Inferior parietal cortex (tissue), 1 donor: ENCODE data around the gene LUC7L3.
"Not testable (repeated sequence)": the region's sequence is repeated elsewhere in the genome, so short reads cannot be mapped to it uniquely, and the experiment has no call there.

Source experiments
- DNase-seq: peaks from one replicate; pipeline ENCODE4 v3.0.0-alpha.2; 2016; ENCODE audit errors: extremely low spot score

Gene LUC7L3

DNA sequence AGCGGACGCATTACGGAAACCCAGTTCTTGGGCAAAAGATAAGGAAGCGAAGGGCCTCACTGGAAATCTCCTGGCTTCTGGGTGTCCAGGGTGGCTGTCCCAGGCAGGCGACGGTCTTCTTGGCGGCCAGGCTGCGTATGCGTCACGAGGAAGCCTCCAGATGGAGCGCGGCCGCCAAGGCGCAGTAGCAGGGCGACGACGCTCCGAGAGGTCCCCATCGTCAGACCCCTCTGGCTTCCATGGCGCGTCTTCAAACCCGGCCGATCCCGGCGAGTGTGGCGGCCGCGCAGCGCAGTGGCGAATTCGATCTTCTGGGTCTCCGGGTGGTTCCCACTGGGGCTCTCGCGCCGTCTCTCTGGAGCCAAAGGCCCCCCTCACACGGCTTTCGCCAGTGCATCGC, 61.8 kb downstream of the LUC7L3 start:
- DNase-seq, result no peak

DNA sequence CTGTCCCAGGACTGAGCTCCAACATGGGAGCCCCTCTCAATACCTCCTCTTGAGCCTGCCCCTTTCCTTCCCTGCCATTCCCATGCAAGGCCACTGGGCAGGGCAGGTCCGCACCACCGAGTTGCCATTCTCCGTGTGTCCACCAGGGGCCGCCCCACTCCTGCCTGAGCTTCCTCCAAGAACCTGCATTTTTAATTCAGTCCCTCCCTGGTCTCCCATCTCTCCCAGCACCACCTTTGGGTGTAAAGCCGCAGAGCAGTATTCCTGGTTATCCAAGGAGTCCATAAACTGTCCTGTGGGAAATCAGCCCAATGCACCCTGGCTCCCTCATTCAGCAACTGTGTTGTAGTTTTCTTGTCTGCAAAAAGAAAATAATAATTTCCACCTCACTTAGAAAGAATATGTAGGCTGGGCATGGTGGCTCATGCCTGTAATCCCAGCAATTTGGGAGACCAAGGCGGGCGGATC, 63.8 kb downstream of the LUC7L3 start:
- peak; percentile 86 for DNase-seq

DNA sequence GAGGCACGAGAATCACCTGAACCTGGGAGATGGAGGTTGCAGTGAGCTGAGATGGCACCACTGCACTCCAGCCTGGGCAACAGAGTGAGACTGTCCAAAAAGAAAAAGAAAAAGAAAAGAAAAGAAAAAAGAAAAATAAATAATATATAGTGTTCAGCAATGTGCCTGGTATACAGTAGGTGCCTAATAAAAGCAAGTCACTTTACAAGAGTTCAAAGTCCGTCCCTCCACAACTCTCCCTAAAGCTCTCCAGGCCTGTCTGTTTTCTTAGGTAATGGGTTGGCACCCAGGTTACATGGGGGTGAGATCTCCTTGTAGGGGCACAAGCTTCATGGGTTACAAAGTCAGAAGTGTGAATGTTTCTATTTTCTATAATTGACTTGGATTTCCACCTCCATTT, 64.5 kb downstream of the LUC7L3 start:
- DNase-seq, result no peak

DNA sequence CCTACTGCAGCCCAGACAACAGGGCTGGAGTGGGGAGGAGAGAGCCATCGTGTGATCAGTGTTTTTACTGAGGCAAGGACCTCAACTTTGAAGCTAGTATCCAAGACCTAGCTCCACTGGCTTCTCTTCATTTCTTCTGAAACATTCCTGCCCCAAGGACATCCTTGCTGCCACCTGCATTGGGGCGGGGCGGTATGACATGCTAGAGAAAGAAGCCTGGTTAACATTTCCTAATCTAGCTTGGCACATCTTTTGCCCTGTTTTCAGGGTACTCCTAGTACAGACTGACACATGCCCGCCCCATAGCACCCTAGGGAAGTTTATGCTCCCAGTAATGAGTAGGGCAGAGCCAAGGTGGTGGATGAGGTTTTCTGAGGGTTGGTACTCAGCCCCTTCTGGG, 65.7 kb downstream of the LUC7L3 start:
- no peak for DNase-seq

DNA sequence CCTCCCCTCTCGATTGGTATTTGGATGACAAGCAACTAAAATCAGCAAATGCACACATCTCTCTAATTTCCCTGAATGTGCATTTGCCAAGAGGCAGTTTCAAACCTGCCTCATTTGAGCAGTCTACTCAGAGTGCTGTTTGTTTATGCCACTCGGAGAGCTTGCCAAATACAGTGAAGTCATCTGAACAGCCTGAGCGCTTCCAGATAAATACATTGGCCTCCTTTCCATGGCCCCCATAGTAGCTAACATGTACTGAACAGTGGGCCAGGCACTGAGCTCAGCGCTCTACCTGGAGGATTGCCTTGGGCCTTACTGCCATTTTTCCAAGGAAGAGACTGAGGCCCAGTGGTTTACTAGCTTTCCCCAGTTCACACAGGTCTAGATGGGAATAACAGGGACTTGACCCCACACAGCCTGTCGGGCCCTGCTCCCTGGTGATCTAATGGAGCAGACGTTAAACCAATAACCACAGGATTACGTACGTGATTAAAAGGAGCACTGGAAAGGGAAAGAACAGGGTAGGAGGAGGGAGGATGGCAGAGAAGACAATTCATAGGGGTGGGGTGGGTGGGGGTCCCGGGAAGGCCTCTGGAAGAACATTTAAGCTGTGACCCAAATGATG, 66.7 kb downstream of the LUC7L3 start:
- peak; percentile 65 for DNase-seq

DNA sequence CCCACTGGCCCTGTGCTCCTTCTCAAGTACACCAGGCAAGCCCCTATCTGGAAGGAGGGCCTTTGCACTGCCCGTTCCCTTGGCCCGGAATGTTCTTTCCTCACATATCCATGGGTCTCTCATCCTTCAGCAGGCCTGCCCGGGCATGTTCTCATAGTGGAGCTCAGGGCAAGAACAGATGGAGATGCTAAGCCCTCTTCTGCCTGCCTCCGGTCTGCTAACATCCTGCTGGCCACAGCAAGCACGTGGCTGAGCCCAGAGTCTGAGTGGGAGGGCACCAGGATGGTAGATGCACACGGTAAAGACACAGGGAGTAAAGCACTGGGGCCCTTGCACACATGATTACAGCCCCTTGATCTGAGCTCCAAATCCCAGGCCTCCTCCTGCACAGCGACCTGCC, 67.7 kb downstream of the LUC7L3 start:
- no peak for DNase-seq

DNA sequence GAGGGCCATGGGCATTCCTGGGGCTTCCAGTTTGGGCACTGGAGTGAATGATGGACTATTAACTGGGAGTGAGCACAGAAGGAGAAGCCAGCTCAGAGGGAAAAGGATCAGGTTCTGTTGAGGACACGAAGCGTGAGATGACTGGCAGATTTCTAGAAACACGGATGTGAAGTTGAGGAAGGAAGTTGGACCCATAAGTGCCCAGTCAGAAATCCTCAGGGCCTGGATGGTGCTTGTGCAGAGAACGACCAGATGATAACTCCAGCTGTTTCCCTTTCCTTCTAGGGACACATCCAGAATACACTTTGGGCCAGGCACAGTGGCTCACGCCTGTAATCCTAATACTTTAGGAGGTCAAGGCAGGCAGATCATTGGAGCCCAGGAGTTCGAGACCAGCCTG, 71.2 kb downstream of the LUC7L3 start:
- no peak for DNase-seq

DNA sequence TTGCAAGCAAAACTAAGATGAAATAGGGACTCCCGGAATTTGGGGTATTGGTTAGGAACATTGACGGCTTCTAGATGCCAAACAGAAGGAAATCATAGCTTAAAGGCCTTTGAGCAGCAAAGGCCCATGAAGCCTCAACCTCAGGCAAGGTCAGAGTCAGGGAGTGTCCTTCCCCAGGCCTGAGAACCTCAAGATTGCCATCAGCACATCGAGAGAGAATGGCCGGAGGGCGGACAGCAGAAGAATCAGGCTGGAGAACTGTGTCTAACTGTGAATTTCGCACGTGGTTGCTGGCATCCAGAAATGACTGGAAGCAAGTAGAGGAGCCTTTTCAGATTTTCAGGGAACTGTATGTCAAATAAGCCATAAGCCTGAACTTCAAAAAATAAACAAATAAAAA, 72.7 kb downstream of the LUC7L3 start:
- DNase-seq, result no peak

DNA sequence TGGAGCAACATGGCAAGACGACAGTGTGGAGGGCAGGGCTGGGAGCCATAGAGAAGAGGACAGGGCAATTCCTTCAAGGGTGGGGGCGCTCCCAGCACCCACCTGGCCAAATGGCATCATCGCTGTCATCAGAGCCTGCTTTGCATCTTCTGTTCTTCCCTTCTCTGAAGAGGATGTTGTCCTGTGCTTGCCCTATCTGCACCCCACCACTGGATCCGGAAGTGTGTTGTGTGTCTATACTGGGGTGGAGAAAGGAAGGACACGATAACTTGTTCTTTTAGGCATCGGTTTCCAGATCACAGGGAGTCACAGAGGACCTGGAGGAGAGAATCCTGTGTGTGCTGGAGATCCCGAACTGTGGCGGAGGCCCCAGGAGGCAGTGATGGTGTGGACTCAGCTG, 73.6 kb downstream of the LUC7L3 start:
- DNase-seq, result no peak

DNA sequence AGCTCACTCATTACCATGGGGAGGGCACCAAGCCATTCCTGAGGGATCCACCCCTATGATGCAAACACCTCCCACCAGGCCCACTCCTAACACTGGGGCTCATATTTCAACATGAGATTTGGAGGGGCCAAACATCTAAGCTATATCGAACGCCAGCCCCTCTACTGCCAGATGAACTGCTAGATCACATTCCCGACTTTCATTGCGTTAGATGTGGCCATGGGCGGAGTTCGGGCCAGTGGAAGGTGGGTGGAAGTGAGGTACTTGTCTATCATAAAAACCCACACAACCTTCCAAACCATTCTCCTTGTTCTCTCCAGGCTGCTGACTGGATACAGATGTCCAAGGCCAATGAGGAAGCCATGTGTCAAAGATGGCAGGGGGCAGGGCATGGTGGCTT, 75.0 kb downstream of the LUC7L3 start:
- DNase-seq, result no peak

DNA sequence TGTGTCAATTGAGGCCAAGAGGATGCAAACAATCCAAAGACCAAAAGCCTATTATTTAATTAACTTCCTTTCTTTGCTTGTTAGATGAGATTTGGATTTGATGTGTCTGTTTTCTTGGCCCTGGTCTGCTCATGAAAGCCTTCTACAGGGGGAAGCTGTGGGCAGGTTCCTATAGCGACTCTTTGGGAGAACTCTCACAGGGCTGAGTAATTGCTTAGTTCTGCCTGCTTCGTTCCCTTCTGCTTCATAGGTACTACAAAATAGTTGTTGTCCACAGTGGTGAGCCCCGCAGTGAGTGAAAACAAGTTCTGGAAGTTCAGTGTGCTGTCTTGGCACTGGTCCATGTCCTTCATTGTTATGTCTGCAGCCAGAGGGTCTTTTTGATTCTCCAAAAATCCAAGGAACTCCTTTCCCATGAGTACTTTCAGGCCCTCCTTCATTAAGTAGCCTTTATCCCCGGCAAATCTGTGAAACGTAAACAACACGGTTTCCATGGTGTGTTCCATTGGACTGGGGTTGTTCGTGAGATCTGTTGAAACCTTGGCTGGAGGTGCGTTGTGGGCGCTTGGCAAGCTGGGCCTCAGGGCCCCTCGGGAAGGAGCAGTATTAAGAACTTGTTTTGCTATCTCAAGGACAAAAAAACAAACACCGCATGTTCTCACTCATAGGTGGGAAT, 77.9 kb downstream of the LUC7L3 start:
- DNase-seq, result no peak

DNA sequence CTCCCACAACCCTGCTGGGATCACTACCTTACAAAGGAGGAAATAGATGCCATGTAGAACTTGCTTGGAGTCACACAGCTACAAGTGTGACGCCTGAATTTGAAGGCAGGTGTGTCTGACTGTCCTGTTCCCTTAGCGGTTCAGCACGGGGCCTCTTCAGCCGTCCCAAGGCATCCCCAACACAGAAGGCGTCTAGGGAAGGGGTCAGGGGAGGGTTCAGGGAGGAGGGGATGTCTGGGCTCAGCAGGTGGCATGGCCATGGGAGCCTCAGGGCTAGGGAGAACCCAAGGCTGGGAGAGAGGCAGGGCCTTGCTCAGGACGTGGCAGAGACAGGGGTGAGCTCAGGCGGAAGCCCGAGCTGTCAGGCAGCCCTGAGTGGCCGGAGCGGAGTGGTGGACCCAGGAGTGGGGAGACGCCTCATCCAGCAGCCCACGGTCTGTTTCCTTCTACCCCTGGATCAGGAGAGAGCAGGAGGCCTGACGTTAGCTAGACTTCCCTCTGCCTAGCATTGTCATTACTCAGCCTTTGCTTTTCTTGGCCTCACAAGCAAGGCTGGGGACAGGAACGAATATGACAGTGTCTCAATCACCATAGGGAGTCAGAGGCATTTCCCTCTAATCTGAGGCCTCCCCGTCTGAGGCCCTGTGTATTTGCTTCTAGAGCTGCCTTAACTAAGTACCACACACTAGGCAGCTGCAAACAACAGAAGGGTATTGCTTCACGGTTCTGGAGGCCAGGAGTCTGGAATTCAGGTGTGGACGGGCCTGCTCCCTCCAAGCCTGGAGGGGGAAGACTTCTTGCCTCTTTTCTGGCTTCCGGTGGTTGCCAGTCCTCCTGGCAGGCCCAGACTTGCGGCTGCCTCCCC, 79.3 kb downstream of the LUC7L3 start:
- no peak for DNase-seq

DNA sequence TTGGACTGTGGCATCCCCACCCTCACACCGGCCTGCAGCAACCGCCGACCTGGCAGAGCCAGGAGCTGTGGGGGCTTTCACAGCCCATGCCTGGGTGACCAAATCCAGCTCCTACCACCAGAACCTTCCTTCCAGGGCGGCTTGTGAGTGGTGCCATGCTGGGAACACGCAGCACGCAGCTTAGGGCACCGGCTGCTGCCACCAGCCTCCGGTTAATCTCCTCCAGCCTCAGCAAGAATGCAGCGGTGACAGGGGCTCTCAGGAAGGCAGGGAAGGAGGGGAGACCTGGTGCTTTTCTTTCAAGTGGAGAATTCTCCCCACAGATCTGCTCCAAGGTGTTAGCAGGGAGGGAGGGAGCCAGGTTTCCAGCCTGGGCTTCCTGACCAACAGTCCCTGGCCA, 80.2 kb downstream of the LUC7L3 start:
- DNase-seq, result no peak

DNA sequence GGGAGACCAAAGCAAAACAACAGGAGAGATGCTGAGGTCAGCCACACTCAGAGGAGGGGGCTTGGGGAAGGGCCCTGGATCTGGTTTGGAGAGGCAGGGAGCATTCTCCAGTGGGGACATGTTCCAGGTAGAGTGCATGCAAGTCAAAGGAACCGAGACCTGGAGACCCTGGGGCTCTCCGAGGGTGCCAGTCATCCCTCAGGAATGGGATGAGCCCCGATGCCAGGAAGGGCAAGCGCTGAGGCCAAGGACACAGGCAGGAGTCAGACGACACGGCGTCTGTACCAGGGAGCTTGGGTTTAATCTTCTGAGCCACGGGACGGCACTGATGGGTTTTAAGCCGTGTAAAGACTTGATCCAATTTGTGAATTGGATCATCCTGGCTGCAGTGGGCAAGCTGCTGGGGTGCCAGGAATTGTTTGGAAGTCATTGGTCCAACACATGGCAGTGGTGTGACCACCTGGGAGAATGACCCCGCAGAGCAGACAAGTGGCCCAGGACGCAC, 80.8 kb downstream of the LUC7L3 start:
- DNase-seq, result no peak

DNA sequence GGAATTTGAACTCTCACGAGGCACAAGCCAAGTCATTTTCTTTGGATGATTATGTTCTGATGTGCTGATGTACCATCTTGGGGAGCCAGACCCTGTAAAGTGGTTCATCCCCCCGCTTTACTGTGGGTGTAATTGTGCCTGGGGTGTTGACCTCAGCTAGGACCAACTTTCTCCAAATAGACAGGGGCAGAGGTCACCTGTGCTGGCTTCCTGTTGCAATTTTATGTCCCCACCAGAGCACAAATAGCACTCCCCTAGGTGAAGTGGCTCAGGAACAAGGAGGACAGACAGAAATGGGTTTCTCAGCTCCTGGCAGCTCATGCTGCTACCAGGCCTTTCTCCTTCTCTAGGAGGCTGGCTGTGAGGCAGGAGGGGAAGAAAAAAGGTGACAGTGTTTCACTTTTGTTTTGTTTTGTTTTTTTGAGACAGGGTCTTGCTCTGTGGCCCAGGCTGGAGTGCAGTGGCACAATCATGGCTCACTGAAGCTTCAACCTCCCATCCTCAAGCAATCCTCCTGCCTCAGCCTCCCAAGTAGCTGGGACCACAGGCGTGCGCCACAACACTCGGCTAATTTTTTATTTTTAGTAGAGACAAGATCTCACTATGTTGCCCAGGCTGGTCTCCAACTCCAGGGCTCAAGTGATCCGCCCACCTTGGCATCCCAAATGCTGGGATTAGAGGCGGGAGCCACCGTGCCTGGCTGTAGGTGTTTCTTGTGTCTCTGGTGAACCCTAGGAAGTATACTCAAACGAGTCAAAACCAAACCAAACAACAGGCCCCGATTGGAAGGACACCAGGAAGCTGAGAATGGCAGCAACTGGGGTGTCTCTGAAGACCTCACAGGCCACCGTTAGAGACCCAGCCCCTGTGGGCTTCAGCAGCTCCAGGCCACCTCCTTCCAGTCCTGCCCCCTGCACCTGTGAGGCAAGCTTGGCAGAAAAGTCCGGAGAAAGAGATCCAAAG, 83.5 kb downstream of the LUC7L3 start:
- DNase-seq, result no peak

DNA sequence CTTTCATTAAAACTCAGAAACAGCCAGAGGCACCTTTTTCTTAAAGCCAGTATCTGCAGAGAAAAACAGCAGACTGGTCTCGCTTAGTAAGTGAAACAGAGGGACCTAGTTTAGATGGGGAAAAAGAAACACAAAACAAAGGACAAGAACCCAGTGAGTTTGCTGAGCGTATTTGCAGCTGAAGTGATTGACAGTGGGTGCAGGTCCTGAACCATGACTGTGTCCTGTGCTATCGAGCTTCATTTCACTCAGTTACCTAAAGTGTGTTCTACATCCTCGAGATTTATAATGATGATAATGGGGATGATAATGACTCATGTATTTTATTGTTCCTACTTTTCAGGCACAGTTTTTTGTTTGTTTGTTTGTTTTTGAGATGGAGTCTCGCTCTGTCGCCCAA, 84.3 kb downstream of the LUC7L3 start:
- DNase-seq, result no peak

DNA sequence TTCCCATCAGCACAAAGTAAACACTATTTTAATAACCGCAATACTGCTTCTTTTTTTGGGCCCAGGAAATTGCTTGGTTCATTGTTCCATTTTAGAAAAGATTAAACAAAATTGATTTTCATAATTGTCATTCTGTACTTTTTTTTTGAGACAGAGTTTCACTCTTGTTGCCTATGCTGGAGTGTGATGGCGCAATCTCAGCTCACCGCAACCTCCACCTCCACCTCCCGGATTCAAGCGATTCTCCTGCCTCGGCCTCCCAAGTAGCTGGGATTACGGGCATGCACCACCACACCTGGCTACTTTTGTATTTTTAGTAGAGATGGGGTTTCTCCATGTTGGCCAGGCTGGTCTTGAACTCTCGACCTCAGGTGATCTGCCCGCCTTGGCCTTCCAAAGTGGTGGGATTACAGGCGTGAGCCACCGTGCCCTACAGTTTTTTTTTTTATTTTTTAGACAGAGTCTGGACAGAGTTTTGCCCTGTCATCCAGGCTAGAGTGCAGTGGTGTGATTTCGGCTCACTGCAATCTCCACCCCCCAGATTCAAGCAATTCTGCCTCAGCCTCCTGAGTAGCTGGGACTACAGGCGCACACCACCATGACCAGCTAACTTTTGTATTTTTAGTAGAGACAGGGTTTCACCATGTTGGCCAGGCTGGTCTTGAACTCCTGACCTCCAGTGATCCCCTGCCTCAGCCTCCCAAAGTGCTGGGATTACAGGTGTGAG, 85.5 kb downstream of the LUC7L3 start:
- DNase-seq, result not testable (repeated sequence)

DNA sequence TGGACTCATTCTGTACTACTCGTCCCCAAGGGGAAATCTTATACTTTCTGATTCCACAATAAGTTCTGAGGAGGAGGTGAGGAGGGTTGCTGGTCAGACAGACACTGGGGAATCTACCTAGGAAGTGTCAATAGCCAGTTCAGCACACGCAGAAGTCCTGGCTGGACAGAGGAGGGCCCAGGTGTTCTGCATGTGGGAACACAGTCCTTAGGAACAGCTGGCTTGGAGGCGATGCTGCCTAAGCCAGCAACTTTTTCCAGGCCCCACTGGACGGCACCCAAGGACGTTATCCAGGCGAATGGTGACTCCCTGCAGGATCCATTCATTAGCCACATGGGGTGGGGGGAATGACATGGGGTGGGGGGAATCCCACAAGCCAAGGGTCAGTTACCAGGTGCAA, 86.1 kb downstream of the LUC7L3 start:
- no peak for DNase-seq
